AG09309 (cell line): ENCODE data around the gene SLCO2B1.

Experiments used
- DNase-seq: peaks from one replicate; pipeline ENCODE4 v3.0.0-alpha.2; 2010; ENCODE audit warnings: low read depth
- H3K4me3 ChIP-seq: 2 replicates; pipeline ENCODE4 v1.5.1; 2011; ENCODE audit warnings: mild to moderate bottlenecking, low read depth, low read length, moderate library complexity; ENCODE audit not compliant: control insufficient read depth
- CTCF ChIP-seq: IDR thresholded peaks from 2 replicates; pipeline ENCODE4 v1.5.1; 2011; ENCODE audit warnings: mild to moderate bottlenecking, low read depth, low read length, inconsistent platforms; ENCODE audit not compliant: insufficient read depth, control insufficient read depth; ENCODE audit errors: missing control alignments

The SLCO2B1 gene

GRCh38 chr11:75161506-75162095 is 10.7 kb downstream of the SLCO2B1 start:
- H3K4me3 ChIP-seq = no peak overlapping the region
- TF ChIP-seq CTCF = no peak
- DNase-seq = no peak

- no peak for TF ChIP-seq CTCF
- no peak overlapping the region for H3K4me3 ChIP-seq
- DNase-seq = no peak
These were observed 12.0 kb downstream of the SLCO2B1 start for GRCh38 chr11:75162954-75163353.

- no peak overlapping the region for H3K4me3 ChIP-seq
- DNase-seq = no peak
- TF ChIP-seq CTCF = no peak
These were observed 13.3 kb downstream of the SLCO2B1 start for GRCh38 chr11:75163921-75164849.

- no peak for DNase-seq
- no peak overlapping the region for H3K4me3 ChIP-seq
- TF ChIP-seq CTCF = no peak
These were observed 14.8 kb downstream of the SLCO2B1 start for GRCh38 chr11:75165721-75166120.

GRCh38 chr11:75166791-75167190 is 15.9 kb downstream of the SLCO2B1 start:
- TF ChIP-seq CTCF = no peak
- no peak overlapping the region for H3K4me3 ChIP-seq
- no peak for DNase-seq

- H3K4me3 ChIP-seq = no peak overlapping the region
- no peak for TF ChIP-seq CTCF
- DNase-seq = no peak
These were observed 16.7 kb downstream of the SLCO2B1 start for GRCh38 chr11:75167617-75168016.
